ENCODE results near the gene AFAP1L2.

Gene AFAP1L2

GRCh38 chr10:114376523-114376922 lies 27.8 kb downstream of the AFAP1L2 start:
- no peaks in the 10 kb centered on the region for H3K36me3 ChIP-seq (ENCODE audit: control insufficient read depth in 1 of 2, insufficient read depth in 2 of 2, low read length in 2 of 2)
- H3K27me3 ChIP-seq (ENCODE audit: control insufficient read depth in 1 of 2, insufficient read depth in 2 of 2, low read length in 2 of 2), result no peaks in the 10 kb centered on the region
- peaks cover 0 to 5% of the 10 kb centered on the region in 2 donors for H3K4me1 ChIP-seq (ENCODE audit: control insufficient read depth in 1 of 2, insufficient read depth in 2 of 2, low read length in 2 of 2)
- H3K9me3 ChIP-seq (ENCODE audit: control insufficient read depth in 1 of 2, low read length in 2 of 2), result no peaks in the 10 kb centered on the region
- H3K27ac ChIP-seq (ENCODE audit: low read depth, low read length), result no peak overlapping the region
- no peak overlapping the region for H3K4me3 ChIP-seq (ENCODE audit: low read depth in 1 of 2, low read length in 2 of 2)
- H3K9ac ChIP-seq (ENCODE audit: low read depth in 1 of 2, low read length in 2 of 2), result no peak overlapping the region

DNA sequence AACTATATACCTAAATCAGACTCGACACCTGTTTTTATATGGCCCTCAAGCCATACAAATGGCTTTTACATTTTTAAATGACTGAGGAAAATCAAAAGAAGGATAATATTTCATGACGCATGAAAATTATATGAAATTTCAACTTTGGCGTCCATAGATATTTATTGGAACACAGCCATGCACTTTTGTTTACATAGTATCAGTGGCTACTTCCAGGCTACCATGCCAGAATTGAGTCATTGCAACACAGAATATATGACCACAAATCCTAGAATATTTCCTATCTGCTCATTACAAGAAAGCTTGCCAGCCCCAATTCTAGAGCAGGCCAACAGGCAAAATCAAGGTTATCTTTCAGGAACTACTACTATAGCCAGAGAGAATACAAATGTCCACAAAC lies 29.3 kb downstream of the AFAP1L2 start:
- no peaks in the 10 kb centered on the region for H3K36me3 ChIP-seq (ENCODE audit: control insufficient read depth in 1 of 2, insufficient read depth in 2 of 2, low read length in 2 of 2)
- no peak overlapping the region for H3K27ac ChIP-seq (ENCODE audit: low read depth, low read length)
- no peaks in the 10 kb centered on the region for H3K27me3 ChIP-seq (ENCODE audit: control insufficient read depth in 1 of 2, insufficient read depth in 2 of 2, low read length in 2 of 2)
- H3K9ac ChIP-seq (ENCODE audit: low read depth in 1 of 2, low read length in 2 of 2), result no peak overlapping the region
- no peaks in the 10 kb centered on the region for H3K9me3 ChIP-seq (ENCODE audit: control insufficient read depth in 1 of 2, low read length in 2 of 2)
- no peak overlapping the region for H3K4me3 ChIP-seq (ENCODE audit: low read depth in 1 of 2, low read length in 2 of 2)
- H3K4me1 ChIP-seq (ENCODE audit: control insufficient read depth in 1 of 2, insufficient read depth in 2 of 2, low read length in 2 of 2), result peaks cover 0 to 5% of the 10 kb centered on the region in 2 donors

DNA sequence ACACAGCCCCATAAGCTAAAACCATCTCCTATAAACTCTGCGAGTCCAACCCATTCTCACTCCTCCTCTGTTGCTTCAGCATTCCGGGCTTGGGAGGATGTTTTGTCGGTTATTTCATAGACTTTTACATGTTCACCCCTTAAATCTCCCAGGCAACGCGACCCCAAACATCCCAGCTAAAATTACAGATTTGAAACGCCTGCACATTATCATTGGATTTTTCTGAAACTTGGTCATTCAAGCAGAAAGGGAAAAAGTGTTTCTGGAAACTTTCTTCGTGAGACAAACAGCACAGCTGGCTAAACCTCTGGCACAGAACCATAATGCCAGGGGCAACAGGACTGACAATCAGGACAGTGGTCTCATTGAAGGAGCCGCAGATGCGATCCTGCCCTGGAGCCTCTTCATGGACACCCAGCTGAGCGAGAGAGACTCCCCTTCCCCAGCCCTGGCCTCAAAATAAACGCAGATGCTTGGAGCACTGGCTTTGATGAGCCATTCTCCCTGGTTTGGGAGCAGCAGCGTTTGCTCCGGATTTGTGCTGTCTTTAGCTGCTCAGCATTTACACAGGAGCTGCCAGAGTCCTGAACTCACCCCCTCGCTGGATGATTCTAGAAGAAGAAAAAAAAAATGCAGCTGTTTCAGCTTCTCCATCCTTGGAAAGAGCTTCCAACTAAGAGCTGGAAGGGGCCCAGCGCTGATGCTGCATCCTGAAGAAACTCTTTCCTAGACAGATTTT lies 30.1 kb downstream of the AFAP1L2 start:
- Histone ChIP-seq H3K36me3 (ENCODE audit: control insufficient read depth in 1 of 2, insufficient read depth in 2 of 2, low read length in 2 of 2) (no peaks in the 10 kb centered on the region), H3K27ac (ENCODE audit: low read depth, low read length) (peak overlapping the region; percentile 59), H3K27me3 (ENCODE audit: control insufficient read depth in 1 of 2, insufficient read depth in 2 of 2, low read length in 2 of 2) (no peaks in the 10 kb centered on the region), H3K4me3 (ENCODE audit: low read depth in 1 of 2, low read length in 2 of 2) (no peak overlapping the region), H3K9ac (ENCODE audit: low read depth in 1 of 2, low read length in 2 of 2) (no peak overlapping the region), H3K4me1 (ENCODE audit: control insufficient read depth in 1 of 2, insufficient read depth in 2 of 2, low read length in 2 of 2) (peaks cover 0 to 5% of the 10 kb centered on the region in 2 donors), H3K9me3 (ENCODE audit: control insufficient read depth in 1 of 2, low read length in 2 of 2) (no peaks in the 10 kb centered on the region)

DNA sequence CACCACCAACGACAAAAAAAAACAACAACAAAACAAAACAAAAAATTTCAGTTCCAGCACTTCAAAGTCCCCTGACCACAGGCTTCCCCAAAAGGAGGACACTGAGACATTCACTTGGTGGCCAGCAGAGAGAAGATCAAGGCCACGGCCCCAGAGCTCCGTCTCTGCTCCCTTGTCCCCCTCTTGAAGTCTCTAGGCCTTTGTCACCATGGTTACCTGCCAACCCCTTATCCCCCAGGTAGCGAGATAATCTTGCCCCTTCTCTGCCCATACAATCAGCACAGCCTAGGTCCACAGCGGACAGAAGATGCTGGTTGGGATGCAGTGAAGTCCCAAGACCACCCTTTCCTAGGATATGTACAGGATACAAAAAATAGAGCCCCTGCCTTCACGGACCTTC lies 30.7 kb downstream of the AFAP1L2 start:
- no peaks in the 10 kb centered on the region for H3K36me3 ChIP-seq (ENCODE audit: control insufficient read depth in 1 of 2, insufficient read depth in 2 of 2, low read length in 2 of 2)
- no peaks in the 10 kb centered on the region for H3K9me3 ChIP-seq (ENCODE audit: control insufficient read depth in 1 of 2, low read length in 2 of 2)
- H3K4me3 ChIP-seq (ENCODE audit: low read depth in 1 of 2, low read length in 2 of 2), result no peak overlapping the region
- H3K4me1 ChIP-seq (ENCODE audit: control insufficient read depth in 1 of 2, insufficient read depth in 2 of 2, low read length in 2 of 2), result peaks cover 0 to 5% of the 10 kb centered on the region in 2 donors
- no peak overlapping the region for H3K9ac ChIP-seq (ENCODE audit: low read depth in 1 of 2, low read length in 2 of 2)
- H3K27me3 ChIP-seq (ENCODE audit: control insufficient read depth in 1 of 2, insufficient read depth in 2 of 2, low read length in 2 of 2), result no peaks in the 10 kb centered on the region
- H3K27ac ChIP-seq (ENCODE audit: low read depth, low read length), result no peak overlapping the region

- Histone ChIP-seq H3K27ac (ENCODE audit: low read depth, low read length) (no peak overlapping the region), H3K9ac (ENCODE audit: low read depth in 1 of 2, low read length in 2 of 2) (no peak overlapping the region), H3K4me3 (ENCODE audit: low read depth in 1 of 2, low read length in 2 of 2) (no peak overlapping the region), H3K36me3 (ENCODE audit: control insufficient read depth in 1 of 2, insufficient read depth in 2 of 2, low read length in 2 of 2) (no peaks in the 10 kb centered on the region), H3K27me3 (ENCODE audit: control insufficient read depth in 1 of 2, insufficient read depth in 2 of 2, low read length in 2 of 2) (no peaks in the 10 kb centered on the region), H3K4me1 (ENCODE audit: control insufficient read depth in 1 of 2, insufficient read depth in 2 of 2, low read length in 2 of 2) (peaks cover 0 to 5% of the 10 kb centered on the region in 2 donors), H3K9me3 (ENCODE audit: control insufficient read depth in 1 of 2, low read length in 2 of 2) (no peaks in the 10 kb centered on the region)
Measured at GRCh38 chr10:114372995-114373394, 31.3 kb downstream of the AFAP1L2 start.

- Histone ChIP-seq H3K9ac (ENCODE audit: low read depth in 1 of 2, low read length in 2 of 2) (no peak overlapping the region), H3K4me3 (ENCODE audit: low read depth in 1 of 2, low read length in 2 of 2) (no peak overlapping the region), H3K9me3 (ENCODE audit: control insufficient read depth in 1 of 2, low read length in 2 of 2) (no peaks in the 10 kb centered on the region), H3K27me3 (ENCODE audit: control insufficient read depth in 1 of 2, insufficient read depth in 2 of 2, low read length in 2 of 2) (no peaks in the 10 kb centered on the region), H3K27ac (ENCODE audit: low read depth, low read length) (no peak overlapping the region), H3K36me3 (ENCODE audit: control insufficient read depth in 1 of 2, insufficient read depth in 2 of 2, low read length in 2 of 2) (no peaks in the 10 kb centered on the region), H3K4me1 (ENCODE audit: control insufficient read depth in 1 of 2, insufficient read depth in 2 of 2, low read length in 2 of 2) (peaks cover 4 to 12% of the 10 kb centered on the region in 2 donors)
Measured at GRCh38 chr10:114372179-114372578, 32.1 kb downstream of the AFAP1L2 start.

DNA sequence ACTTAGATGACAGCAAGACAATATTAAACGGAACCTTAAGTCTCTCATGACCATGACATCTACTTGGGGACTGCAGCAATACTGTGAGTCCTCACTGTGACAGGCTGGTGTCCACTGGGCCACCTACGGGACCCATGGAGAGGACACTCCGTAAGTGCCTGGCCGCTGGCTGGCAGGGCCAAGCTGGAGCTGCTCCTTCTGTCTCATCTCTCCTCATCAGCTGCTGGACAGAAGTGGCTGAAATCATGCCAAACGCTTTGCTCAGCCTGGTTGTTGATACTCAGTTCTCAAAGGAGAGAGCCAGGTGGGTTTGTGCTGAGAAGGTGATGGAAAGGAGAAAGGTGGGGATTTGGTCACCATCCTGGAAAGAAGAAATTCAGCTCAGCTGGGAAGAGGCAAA lies 33.3 kb downstream of the AFAP1L2 start:
- no peaks in the 10 kb centered on the region for H3K36me3 ChIP-seq (ENCODE audit: control insufficient read depth in 1 of 2, insufficient read depth in 2 of 2, low read length in 2 of 2)
- H3K9ac ChIP-seq (ENCODE audit: low read depth in 1 of 2, low read length in 2 of 2), result no peak overlapping the region
- H3K27me3 ChIP-seq (ENCODE audit: control insufficient read depth in 1 of 2, insufficient read depth in 2 of 2, low read length in 2 of 2), result no peaks in the 10 kb centered on the region
- H3K27ac ChIP-seq (ENCODE audit: low read depth, low read length), result no peak overlapping the region
- H3K4me3 ChIP-seq (ENCODE audit: low read depth in 1 of 2, low read length in 2 of 2), result no peak overlapping the region
- H3K4me1 ChIP-seq (ENCODE audit: control insufficient read depth in 1 of 2, insufficient read depth in 2 of 2, low read length in 2 of 2), result peaks cover 4 to 13% of the 10 kb centered on the region in 2 donors
- no peaks in the 10 kb centered on the region for H3K9me3 ChIP-seq (ENCODE audit: control insufficient read depth in 1 of 2, low read length in 2 of 2)

DNA sequence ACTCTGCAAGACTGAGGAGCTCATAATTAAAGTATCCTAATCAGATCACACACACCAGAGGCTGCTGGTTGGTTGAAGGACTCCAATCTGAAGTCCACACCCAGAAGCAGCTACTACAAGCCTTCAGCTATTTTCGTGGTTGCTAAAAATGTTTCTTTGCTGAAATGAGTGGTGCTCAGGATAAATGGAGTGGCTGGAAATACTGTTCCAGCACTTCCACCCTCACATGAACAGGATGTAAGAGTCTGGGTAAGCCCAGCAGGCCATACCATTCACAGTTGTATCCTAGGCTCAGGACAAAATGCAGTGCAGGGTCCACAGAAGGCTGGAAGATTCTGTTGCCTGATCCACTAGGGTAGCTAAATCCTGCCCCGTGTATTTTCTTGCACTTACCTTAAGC lies 34.1 kb downstream of the AFAP1L2 start:
- no peaks in the 10 kb centered on the region for H3K27me3 ChIP-seq (ENCODE audit: control insufficient read depth in 1 of 2, insufficient read depth in 2 of 2, low read length in 2 of 2)
- H3K4me3 ChIP-seq (ENCODE audit: low read depth in 1 of 2, low read length in 2 of 2), result no peak overlapping the region
- peaks cover 4 to 13% of the 10 kb centered on the region in 2 donors for H3K4me1 ChIP-seq (ENCODE audit: control insufficient read depth in 1 of 2, insufficient read depth in 2 of 2, low read length in 2 of 2)
- H3K36me3 ChIP-seq (ENCODE audit: control insufficient read depth in 1 of 2, insufficient read depth in 2 of 2, low read length in 2 of 2), result no peaks in the 10 kb centered on the region
- no peaks in the 10 kb centered on the region for H3K9me3 ChIP-seq (ENCODE audit: control insufficient read depth in 1 of 2, low read length in 2 of 2)
- H3K27ac ChIP-seq (ENCODE audit: low read depth, low read length), result no peak overlapping the region
- H3K9ac ChIP-seq (ENCODE audit: low read depth in 1 of 2, low read length in 2 of 2), result no peak overlapping the region

DNA sequence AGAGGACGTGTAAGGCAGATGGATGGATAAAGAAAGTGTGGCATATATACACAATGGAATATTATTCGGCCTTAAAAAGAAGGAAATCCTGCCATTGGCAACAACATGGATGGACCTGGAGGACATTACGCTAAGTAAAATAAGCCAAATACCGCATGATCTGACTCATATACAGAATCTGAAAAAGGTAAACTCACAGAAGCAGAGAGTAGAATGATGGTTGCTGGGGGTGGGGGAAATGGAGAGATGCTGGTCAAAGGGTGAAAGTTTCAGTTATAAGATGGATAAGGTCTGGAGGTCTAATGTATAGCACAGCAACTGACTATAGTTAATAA lies 36.3 kb downstream of the AFAP1L2 start:
- H3K36me3 ChIP-seq (ENCODE audit: control insufficient read depth in 1 of 2, insufficient read depth in 2 of 2, low read length in 2 of 2), result no peaks in the 10 kb centered on the region
- no peak overlapping the region for H3K4me3 ChIP-seq (ENCODE audit: low read depth in 1 of 2, low read length in 2 of 2)
- H3K9me3 ChIP-seq (ENCODE audit: control insufficient read depth in 1 of 2, low read length in 2 of 2), result no peaks in the 10 kb centered on the region
- H3K9ac ChIP-seq (ENCODE audit: low read depth in 1 of 2, low read length in 2 of 2), result no peak overlapping the region
- no peaks in the 10 kb centered on the region for H3K27me3 ChIP-seq (ENCODE audit: control insufficient read depth in 1 of 2, insufficient read depth in 2 of 2, low read length in 2 of 2)
- peaks cover 4 to 13% of the 10 kb centered on the region in 2 donors for H3K4me1 ChIP-seq (ENCODE audit: control insufficient read depth in 1 of 2, insufficient read depth in 2 of 2, low read length in 2 of 2)
- H3K27ac ChIP-seq (ENCODE audit: low read depth, low read length), result no peak overlapping the region

GRCh38 chr10:114367351-114368056 lies 36.8 kb downstream of the AFAP1L2 start:
- Histone ChIP-seq H3K9ac (ENCODE audit: low read depth in 1 of 2, low read length in 2 of 2) (no peak overlapping the region), H3K36me3 (ENCODE audit: control insufficient read depth in 1 of 2, insufficient read depth in 2 of 2, low read length in 2 of 2) (no peaks in the 10 kb centered on the region), H3K9me3 (ENCODE audit: control insufficient read depth in 1 of 2, low read length in 2 of 2) (no peaks in the 10 kb centered on the region), H3K4me1 (ENCODE audit: control insufficient read depth in 1 of 2, insufficient read depth in 2 of 2, low read length in 2 of 2) (peaks cover 4 to 13% of the 10 kb centered on the region in 2 donors), H3K27ac (ENCODE audit: low read depth, low read length) (no peak overlapping the region), H3K4me3 (ENCODE audit: low read depth in 1 of 2, low read length in 2 of 2) (no peak overlapping the region), H3K27me3 (ENCODE audit: control insufficient read depth in 1 of 2, insufficient read depth in 2 of 2, low read length in 2 of 2) (no peaks in the 10 kb centered on the region)
